Ishikawa (cell line): ENCODE results near the gene ACTN1.

ENCODE experiments used
- CEBPB ChIP-seq: IDR thresholded peaks from 2 replicates; pipeline ENCODE4 v1.6.1; 2012
- EP300 ChIP-seq: IDR thresholded peaks from 2 replicates; pipeline ENCODE4 v1.6.1; 2012; ENCODE audit warnings: borderline replicate concordance
- MAX ChIP-seq: IDR thresholded peaks from 2 replicates; pipeline ENCODE4 v1.6.1; 2012
- REST ChIP-seq: IDR thresholded peaks from 2 replicates; pipeline ENCODE4 v1.6.1; 2012; ENCODE audit warnings: low read depth, mild to moderate bottlenecking
- TAF1 ChIP-seq: IDR thresholded peaks from 2 replicates; pipeline ENCODE4 v1.6.1; 2012; ENCODE audit warnings: low read depth, mild to moderate bottlenecking
- YY1 ChIP-seq: IDR thresholded peaks from 2 replicates; pipeline ENCODE4 v1.6.1; 2012; ENCODE audit warnings: low read depth

DNA sequence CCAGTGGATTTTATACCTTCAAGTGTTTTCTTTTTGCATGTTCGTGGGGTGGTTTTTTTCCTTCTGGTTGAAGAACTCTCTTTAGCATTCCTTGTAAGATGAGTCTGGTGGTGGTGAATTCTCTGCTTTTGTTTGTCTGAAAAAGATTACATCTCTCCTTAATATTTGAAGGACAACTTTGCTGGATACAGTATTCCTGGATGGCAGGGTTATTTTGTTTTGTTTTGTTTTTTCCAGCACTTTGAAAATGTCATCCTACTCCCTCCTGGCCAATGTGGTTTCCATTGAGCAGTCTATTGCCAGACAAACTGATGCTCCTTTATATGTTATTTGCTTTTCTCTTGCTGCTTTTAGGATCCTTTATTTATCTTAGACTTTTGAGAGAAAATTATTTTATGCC is 143.0 kb downstream of the ACTN1 start:
- TF ChIP-seq TAF1 (no peak), CEBPB (no peak), EP300 (no peak), REST (no peak), YY1 (no peak), MAX (no peak)
